OCI-M1 (cell line): ENCODE measurements around the gene PEPD.

Source experiments
- DNase-seq: peaks from one replicate; lab custom pipeline; 2025; lab: John Stamatoyannopoulos, UW

PEPD gene

GRCh38 chr19:33420821-33421220 lies 100.8 kb downstream of the PEPD start:
- no peak for DNase-seq

DNA sequence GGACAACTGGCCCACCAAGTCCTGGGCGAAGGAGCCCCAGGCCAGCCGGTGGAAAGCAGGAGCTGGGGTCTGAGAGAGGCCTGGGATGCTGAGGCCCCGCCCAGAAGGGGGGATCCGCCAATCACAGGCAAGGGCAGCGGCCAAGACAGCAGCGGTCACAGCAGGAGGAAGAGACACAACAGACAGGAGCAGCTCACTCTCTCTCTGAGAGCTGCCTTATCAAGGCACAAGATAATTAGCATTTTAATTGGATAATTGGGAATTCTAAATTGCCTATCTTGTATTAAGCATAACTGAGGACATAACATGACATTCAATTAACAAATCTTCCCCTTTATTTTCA lies 101.8 kb downstream of the PEPD start:
- no peak for DNase-seq

GRCh38 chr19:33418871-33419787 lies 102.5 kb downstream of the PEPD start:
- no peak for DNase-seq

DNA sequence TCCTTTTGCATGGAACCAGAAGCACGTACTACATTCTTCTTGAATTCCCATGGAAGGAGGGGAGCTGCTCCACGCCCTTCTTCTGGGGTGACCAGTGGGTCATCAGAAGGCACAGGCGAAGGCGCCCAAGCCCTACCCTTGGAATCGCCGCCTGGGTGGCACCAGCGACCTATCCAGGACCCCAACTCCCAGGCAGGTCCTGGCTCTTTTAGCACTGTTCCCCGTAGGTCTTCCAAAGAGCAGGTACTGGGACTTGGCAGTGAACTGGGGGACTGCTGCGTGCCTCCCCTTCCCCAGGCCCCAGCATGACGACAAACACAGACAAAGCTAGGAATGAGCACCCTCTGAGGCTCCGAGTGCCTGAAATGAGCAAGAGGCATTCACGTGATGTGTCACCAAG lies 103.1 kb downstream of the PEPD start:
- no peak for DNase-seq

GRCh38 chr19:33417751-33418150 lies 103.8 kb downstream of the PEPD start:
- no peak for DNase-seq

GRCh38 chr19:33416307-33417215 lies 105.0 kb downstream of the PEPD start:
- DNase-seq, result peak; percentile 75

GRCh38 chr19:33414667-33415605 lies 106.7 kb downstream of the PEPD start:
- DNase-seq, result no peak

- DNase-seq, result no peak
Measured at GRCh38 chr19:33413868-33414666, 107.5 kb downstream of the PEPD start.

DNA sequence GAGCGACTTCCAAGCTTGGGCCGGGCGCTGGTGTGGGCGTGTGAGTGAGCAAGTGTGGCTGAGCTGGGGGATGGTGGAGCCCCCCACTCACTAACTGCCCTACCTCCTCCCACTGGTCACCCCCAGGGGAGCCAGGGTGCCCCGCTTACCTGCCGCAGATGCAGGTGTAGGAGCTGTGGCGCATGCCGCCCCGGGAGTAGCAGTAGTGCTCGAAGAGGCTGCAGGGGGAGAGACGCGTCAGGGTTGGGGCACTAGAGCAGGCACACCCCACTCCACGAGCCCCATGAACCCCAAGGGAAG lies 108.2 kb downstream of the PEPD start:
- no peak for DNase-seq

GRCh38 chr19:33412601-33413425 lies 108.8 kb downstream of the PEPD start:
- no peak for DNase-seq

DNA sequence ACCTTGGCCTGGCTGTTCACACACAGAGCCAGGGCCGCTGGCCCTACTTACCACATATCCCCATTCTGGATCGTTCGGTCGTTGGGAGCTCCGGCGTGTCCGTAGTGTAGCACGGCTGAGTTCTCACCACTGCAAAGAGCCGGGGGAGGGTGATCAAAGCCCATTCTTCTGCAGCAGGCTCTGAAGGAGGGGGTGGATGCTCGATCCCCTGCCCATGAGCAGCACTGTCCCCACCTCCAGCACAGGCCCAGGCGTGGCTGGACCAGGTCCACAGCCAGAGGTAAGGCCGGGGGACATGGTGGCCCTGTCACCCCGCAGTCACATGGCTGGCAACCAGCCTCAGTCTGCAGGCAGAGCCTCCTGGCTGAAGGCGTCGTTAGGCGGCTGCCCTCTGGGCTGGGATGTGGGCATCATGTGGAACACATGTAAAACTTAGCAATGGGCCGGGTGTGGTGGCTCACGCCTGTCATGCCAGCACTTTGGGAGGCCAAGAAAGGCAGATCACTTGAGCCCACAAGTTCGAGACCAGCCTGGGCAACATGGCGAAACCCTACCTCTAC lies 109.9 kb downstream of the PEPD start:
- no peak for DNase-seq

DNA sequence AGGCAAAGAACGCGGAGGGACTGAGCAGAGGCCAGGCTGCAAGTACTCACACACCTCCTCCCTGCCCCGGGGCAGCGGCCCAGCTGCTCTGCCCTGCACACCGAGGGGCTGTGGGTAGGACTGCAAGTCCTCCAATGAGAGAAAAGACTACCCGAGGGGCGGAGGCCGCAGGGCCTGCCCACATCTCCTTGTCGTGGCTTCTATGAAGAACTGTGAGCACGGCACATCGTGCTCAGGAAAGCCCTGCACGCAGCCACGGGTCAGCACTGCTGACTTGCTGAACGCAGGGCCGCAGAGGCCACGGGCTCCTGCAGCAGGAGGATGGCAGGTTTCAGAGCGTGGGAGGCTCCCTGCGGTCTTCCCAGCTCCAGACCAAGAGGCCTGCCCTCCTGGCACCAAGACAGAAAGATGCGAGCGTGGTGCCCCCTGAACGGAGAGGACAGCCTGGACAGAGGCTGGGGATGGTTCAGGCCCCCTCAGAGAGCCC lies 110.6 kb downstream of the PEPD start:
- no peak for DNase-seq

- DNase-seq, result no peak
Measured at GRCh38 chr19:33409906-33410685, 111.5 kb downstream of the PEPD start.

DNA sequence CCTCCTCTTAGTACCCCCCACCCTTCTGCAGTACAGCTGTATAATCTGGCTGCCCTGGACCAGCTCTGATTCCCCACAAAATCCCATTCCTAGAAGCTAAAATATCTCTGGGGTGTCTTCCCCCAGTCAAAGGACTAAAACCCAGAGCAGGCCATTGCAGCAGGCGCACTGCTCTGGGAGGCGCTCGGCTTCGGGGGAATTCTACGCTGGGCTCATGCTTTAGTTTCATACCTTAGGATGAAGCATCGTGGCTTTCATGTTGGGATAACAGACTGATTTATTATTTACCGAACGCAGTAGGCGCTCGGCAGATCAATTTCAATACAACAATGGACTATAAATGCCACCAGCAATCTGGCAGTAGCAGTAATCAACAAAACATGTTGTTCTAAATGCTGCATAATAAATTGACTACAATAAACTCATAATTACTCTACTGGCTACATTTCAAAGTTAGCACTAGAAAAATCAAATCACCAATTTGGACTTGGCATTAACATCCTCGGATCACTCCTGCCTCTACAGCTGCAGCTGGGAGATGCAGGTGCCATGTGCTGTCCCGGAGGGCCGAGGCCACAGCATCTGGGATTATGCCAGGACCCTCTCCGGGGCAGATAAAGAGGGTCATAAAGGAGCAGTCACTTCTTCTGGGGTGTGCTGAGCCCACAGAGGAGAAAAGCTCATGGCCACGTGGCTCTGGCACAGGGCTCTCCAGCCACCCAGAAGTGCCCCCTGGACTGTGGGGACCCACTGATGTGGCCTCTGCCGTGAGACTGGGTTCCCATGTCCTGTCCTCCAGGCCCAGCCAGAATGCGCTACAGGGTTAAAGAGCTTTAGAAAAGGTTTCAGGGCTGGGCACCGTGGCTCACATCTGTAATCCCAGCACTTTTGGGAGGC lies 112.8 kb downstream of the PEPD start:
- no peak for DNase-seq

- DNase-seq, result no peak
Measured at GRCh38 chr19:33408116-33408515, 113.5 kb downstream of the PEPD start.

DNA sequence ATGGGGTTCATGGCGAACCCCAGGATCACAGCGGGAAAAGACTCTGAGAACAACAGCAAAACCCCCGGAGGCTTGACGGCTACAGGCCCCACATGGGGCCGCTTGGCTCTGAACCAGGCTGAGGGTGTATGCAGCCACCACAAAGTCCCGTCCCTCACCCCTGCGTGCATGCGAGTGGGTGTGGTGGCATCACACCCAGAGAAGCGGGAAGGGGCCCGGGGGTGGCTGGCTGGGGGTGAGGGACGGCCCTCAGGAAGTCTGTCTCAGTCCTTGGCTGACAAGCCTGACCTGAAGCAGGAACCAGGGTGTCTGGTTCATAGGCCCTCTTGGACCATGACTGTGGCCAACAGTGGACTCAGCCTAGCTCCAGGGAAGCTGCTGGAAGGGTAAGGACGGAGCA lies 113.9 kb downstream of the PEPD start:
- DNase-seq, result no peak

DNA sequence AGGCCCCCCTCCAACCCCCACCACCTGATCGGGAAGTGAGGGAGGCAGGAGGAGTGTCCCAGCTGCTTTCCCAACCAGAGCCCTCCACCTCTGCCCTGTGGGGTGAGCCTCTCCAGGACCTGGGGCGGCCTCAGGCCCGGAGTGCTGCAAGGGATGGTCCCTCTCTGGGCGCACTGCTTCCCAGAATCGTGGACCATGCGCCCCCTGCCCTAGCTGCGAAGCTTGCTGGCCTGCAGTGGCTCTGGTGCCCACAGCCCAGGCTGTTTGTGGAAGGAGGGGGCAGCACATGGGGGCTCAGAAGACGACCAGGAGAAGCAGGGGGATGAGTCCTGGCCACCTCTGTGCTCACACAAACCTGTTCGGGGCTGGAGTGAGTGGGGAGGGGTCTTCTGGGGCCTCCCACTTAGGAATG lies 114.4 kb downstream of the PEPD start:
- no peak for DNase-seq

DNA sequence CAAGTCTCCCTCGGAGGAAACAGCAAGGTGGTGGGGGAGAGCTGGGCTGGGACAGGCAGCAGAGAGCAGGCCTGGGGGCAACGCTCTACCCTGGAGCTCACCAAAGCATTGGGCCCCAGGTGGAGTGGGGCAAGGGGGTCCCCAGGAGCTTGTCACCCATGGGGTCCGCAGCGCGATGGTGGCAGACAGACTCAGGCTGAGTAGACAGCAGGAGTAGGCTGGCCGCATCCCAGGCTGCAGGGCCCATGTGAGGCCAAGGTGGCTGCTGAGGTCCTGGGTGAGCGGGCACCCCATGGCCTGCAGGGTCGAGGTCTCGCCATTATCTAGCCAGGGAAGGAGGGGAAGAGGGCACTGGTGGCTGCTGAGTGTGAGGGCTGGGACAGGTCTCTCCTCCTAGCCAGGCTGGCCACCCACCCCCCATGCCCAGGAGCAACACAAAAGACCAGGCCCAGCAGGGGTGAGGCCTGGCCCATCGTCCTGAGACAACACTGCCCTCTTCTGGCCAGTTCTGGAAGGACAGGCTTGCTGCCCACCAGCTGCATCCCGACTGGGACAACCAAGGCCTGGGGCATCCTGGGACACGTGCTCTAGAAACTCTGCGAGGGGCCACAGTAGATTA lies 115.0 kb downstream of the PEPD start:
- DNase-seq, result peak; percentile 82
